Endodermal cell (in vitro differentiated cells): ENCODE data around the gene THSD7A. TPM values are rescaled to one million over a fixed set of nuclear protein-coding genes. Genes with fewer than 3 reads are reported as not detected.

Experiments
- DNase-seq: peaks from one replicate; pipeline ENCODE4 v3.0.0-alpha.2; 2017
- H3K27ac ChIP-seq: 2 replicates; pipeline ENCODE4 v1.5.1; 2013; ENCODE audit warnings: mild to moderate bottlenecking, low read depth, low read length, moderate library complexity
- H3K27me3 ChIP-seq: 2 replicates; pipeline ENCODE4 v1.6.1; 2013; ENCODE audit warnings: mild to moderate bottlenecking, low read length, moderate library complexity; ENCODE audit not compliant: insufficient read depth, control insufficient read depth, poor library complexity, severe bottlenecking
- H3K36me3 ChIP-seq: 2 replicates; pipeline ENCODE4 v1.7.0; 2013; ENCODE audit warnings: mild to moderate bottlenecking, low read length, moderate library complexity; ENCODE audit not compliant: control insufficient read depth, insufficient read depth
- H3K4me1 ChIP-seq: one replicate; pipeline ENCODE4 v1.7.0; 2013; ENCODE audit warnings: low read length; ENCODE audit not compliant: control insufficient read depth, insufficient read depth
- H3K4me3 ChIP-seq: 2 replicates; pipeline ENCODE4 v1.5.1; 2013; ENCODE audit warnings: mild to moderate bottlenecking, low read length, moderate library complexity
- H3K9ac ChIP-seq: 2 replicates; pipeline ENCODE4 v1.6.1; 2013; ENCODE audit warnings: mild to moderate bottlenecking, low read length, moderate library complexity; ENCODE audit not compliant: poor library complexity, severe bottlenecking; ENCODE audit errors: extremely low read depth
- H3K9me3 ChIP-seq: 2 replicates; pipeline ENCODE4 v1.6.1; 2013; ENCODE audit warnings: mild to moderate bottlenecking, low read length, moderate library complexity; ENCODE audit not compliant: control insufficient read depth
- H3K27ac Mint-ChIP-seq: 2 replicates; pipeline ENCODE4 v1.8.0; 2020; ENCODE audit warnings: mixed read lengths
- H3K27me3 Mint-ChIP-seq: 2 replicates; pipeline ENCODE4 v1.8.0; 2021; ENCODE audit warnings: mild to moderate bottlenecking, mixed read lengths; ENCODE audit not compliant: insufficient read depth
- H3K36me3 Mint-ChIP-seq: 2 replicates; pipeline ENCODE4 v1.8.0; 2020; ENCODE audit warnings: low read depth, mixed read lengths
- H3K4me1 Mint-ChIP-seq: 2 replicates; pipeline ENCODE4 v1.8.0; 2020; ENCODE audit warnings: mixed read lengths
- H3K4me3 Mint-ChIP-seq: 2 replicates; pipeline ENCODE4 v1.8.0; 2020; ENCODE audit warnings: mild to moderate bottlenecking, moderate library complexity, mixed read lengths
- H3K9me3 Mint-ChIP-seq: 2 replicates; pipeline ENCODE4 v1.8.0; 2020; ENCODE audit warnings: mild to moderate bottlenecking, mixed read lengths
- WGBS, 2 experiments: methylation state at CpG; one replicate each; pipeline versions ENCODE4 v1.1.5 to v1.1.7; 2013; ENCODE audit warnings: missing lambda C conversion rate in 2 of 2, mixed read lengths in 1 of 2; ENCODE audit not compliant: insufficient coverage in 1 of 2, insufficient read length in 1 of 2; 5-methylcytosine and 5-hydroxymethylcytosine counted together
- total RNA-seq, 2 donors: library from RNA; stranded (reverse); fragmentation: NEBNext Ultra II Directional in 1 of 2; extraction: Animal tissue kit (Norgen Biotek cat#: 25700) in 1 of 2; gene quantifications; 2 replicates in 1 of 2; 3 replicates in 1 of 2; pipeline ENCODE4 v1.2.1, GENCODE V29; 2021
- TF ChIP-seq, protein P1 (sequence below): fragments of 200-600 bp; sonication (generic); conservative IDR thresholded peaks from 2 replicates; pipeline ENCODE4 v1.5.0; 2021; ENCODE audit warnings: antibody characterized with exemption, mild to moderate bottlenecking

Gene THSD7A
- total RNA-seq, 2 donors from 2014 or later: 0.73 to 1.3 TPM

DNA sequence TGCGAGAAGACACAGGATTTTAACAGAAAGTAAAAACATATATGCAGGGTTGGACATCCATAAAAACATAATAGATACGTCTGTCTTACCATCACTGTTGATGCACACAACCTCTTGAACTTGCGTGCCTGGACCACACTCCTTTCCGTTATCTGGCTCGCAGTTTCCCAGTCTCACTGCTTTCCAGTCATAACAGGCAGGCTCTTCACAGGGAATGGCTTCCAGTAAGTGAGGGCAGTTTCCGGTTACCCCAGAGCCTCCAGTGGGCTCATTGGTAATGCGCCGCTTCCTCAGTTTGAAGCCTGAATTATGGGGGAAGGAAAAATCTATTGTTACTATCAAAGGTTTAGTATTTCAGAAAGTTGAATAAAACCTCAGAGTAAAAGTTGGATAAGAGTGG, 290.7 kb downstream of the THSD7A start:
- DNase-seq: no peak
- Mint-ChIP-seq H3K36me3 (no peaks in the 10 kb centered on the region), H3K4me1 (peaks cover 4% of the 10 kb centered on the region), H3K4me3 (no peak overlapping the region), H3K9me3 (peaks cover 5% of the 10 kb centered on the region), H3K27ac (no peak overlapping the region), H3K27me3 (peaks cover 15% of the 10 kb centered on the region)
- no peak overlapping the region for H3K4me3 ChIP-seq
- TF ChIP-seq, protein P1, sequence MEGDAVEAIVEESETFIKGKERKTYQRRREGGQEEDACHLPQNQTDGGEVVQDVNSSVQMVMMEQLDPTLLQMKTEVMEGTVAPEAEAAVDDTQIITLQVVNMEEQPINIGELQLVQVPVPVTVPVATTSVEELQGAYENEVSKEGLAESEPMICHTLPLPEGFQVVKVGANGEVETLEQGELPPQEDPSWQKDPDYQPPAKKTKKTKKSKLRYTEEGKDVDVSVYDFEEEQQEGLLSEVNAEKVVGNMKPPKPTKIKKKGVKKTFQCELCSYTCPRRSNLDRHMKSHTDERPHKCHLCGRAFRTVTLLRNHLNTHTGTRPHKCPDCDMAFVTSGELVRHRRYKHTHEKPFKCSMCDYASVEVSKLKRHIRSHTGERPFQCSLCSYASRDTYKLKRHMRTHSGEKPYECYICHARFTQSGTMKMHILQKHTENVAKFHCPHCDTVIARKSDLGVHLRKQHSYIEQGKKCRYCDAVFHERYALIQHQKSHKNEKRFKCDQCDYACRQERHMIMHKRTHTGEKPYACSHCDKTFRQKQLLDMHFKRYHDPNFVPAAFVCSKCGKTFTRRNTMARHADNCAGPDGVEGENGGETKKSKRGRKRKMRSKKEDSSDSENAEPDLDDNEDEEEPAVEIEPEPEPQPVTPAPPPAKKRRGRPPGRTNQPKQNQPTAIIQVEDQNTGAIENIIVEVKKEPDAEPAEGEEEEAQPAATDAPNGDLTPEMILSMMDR: no peak
- H3K9me3 ChIP-seq: peaks cover 10% of the 10 kb centered on the region
- no peak overlapping the region for H3K9ac ChIP-seq
- H3K4me1 ChIP-seq: no peaks in the 10 kb centered on the region
- 93% methylated on average over 8 of the region's 8 CpGs for WGBS, 2 experiments
- peaks cover 41% of the 10 kb centered on the region for H3K27me3 ChIP-seq
- no peak overlapping the region for H3K27ac ChIP-seq
- H3K36me3 ChIP-seq: no peaks in the 10 kb centered on the region

- no peak overlapping the region for H3K4me3 ChIP-seq
- Mint-ChIP-seq H3K27ac (no peak overlapping the region), H3K4me3 (no peak overlapping the region), H3K9me3 (peaks cover 5% of the 10 kb centered on the region), H3K27me3 (peaks cover 11% of the 10 kb centered on the region), H3K4me1 (peaks cover 4% of the 10 kb centered on the region), H3K36me3 (no peaks in the 10 kb centered on the region)
- peaks cover 41% of the 10 kb centered on the region for H3K27me3 ChIP-seq
- DNase-seq: no peak
- peaks cover 10% of the 10 kb centered on the region for H3K9me3 ChIP-seq
- H3K9ac ChIP-seq: no peak overlapping the region
- H3K4me1 ChIP-seq: no peaks in the 10 kb centered on the region
- H3K36me3 ChIP-seq: no peaks in the 10 kb centered on the region
- 90 to 96% methylated on average over 3 of the region's 3 CpGs for whole genome bisulfite sequencing, 2 experiments
- TF ChIP-seq, protein P1: no peak
- H3K27ac ChIP-seq: no peak overlapping the region
These were observed 291.7 kb downstream of the THSD7A start for GRCh38 chr7:11540271-11540761.

GRCh38 chr7:11539853-11540252, 292.1 kb downstream of the THSD7A start:
- Mint-ChIP-seq H3K27me3 (peaks cover 11% of the 10 kb centered on the region), H3K4me1 (peaks cover 4% of the 10 kb centered on the region), H3K36me3 (no peaks in the 10 kb centered on the region), H3K4me3 (no peak overlapping the region), H3K27ac (no peak overlapping the region), H3K9me3 (peaks cover 5% of the 10 kb centered on the region)
- TF ChIP-seq, protein P1: no peak
- no peaks in the 10 kb centered on the region for H3K36me3 ChIP-seq
- WGBS, 2 experiments: 85% methylated on average over 3 of the region's 3 CpGs
- H3K27ac ChIP-seq: no peak overlapping the region
- H3K9me3 ChIP-seq: peaks cover 10% of the 10 kb centered on the region
- no peaks in the 10 kb centered on the region for H3K4me1 ChIP-seq
- DNase-seq: no peak
- no peak overlapping the region for H3K4me3 ChIP-seq
- H3K27me3 ChIP-seq: peaks cover 41% of the 10 kb centered on the region
- H3K9ac ChIP-seq: no peak overlapping the region
